Esophagus muscularis mucosa (tissue), 4 donors: Measurements from ENCODE around the gene PCSK7. TPM values are rescaled to one million over a fixed set of nuclear protein-coding genes. Genes with fewer than 3 reads are reported as not detected.

ENCODE experiments used
- DNase-seq: peaks from one replicate; pipeline ENCODE4 v3.0.0-alpha.2; 2017; ENCODE audit errors: extremely low spot score
- H3K27ac ChIP-seq, 4 donors: fragments of 200-600 bp; sonication (generic); replicated peaks in 1 of 4; 1 replicate in 3 of 4; 2 replicates in 1 of 4; pipeline ENCODE4 v1.5.1; 2016 to 2019; ENCODE audit warnings: mild to moderate bottlenecking in 1 of 4
- H3K27me3 ChIP-seq, 4 donors: fragments of 200-600 bp; sonication (generic); one replicate each; pipeline versions ENCODE4 v1.5.1 to v1.6.0; 2016 to 2019
- H3K36me3 ChIP-seq, 4 donors: fragments of 200-600 bp; sonication (generic); one replicate each; pipeline ENCODE4 v1.5.1; 2016 to 2019
- H3K4me1 ChIP-seq, 4 donors: fragments of 200-600 bp; sonication (generic); one replicate each; pipeline ENCODE4 v1.5.1; 2016 to 2019
- H3K4me3 ChIP-seq, 4 donors: fragments of 200-600 bp; sonication (generic); 1 replicate in 2 of 4; 2 replicates in 2 of 4; pipeline ENCODE4 v1.5.1; 2016 to 2019; ENCODE audit warnings: mild to moderate bottlenecking in 4 of 4, moderate library complexity in 1 of 4
- H3K9me3 ChIP-seq, 4 donors: fragments of 200-600 bp; sonication (generic); 1 replicate in 3 of 4; 2 replicates in 1 of 4; pipeline ENCODE4 v1.5.1; 2016 to 2019
- EP300 ChIP-seq: sonication (generic); formaldehyde crosslinking; IDR thresholded peaks from one replicate; pipeline ENCODE4 v1.6.1; 2017; ENCODE audit warnings: antibody characterized with exemption
- POLR2A ChIP-seq: fragments of 450-650 bp; IDR thresholded peaks from one replicate; pipeline ENCODE4 v1.6.1; 2017; ENCODE audit warnings: antibody characterized with exemption, moderate library complexity, mild to moderate bottlenecking, low read depth
- POLR2AphosphoS5 ChIP-seq, 2 donors: sonication (generic); formaldehyde crosslinking; IDR thresholded peaks; one replicate each; pipeline ENCODE4 v1.6.1; 2017; ENCODE audit warnings: antibody characterized with exemption in 2 of 2
- WGBS: methylation state at CpG from one replicate; pipeline ENCODE4 v1.1.5; 2018; 5-methylcytosine and 5-hydroxymethylcytosine counted together
- intact Hi-C: fragments of 100-400 bp; cut with DNase I; formaldehyde crosslinking; loops from one replicate; pipeline ENCODE4 v1.15.1; 2023
- total RNA-seq, 4 donors: library from RNA; depleted of rRNA; stranded (reverse); fragments of >200 nt; gene quantifications; one replicate each; pipeline versions ENCODE4 v1.1.0 to v1.2.1, GENCODE V29; 2016
- TF ChIP-seq, protein P1 (sequence below), 3 experiments: fragments of 200-600 bp in 2 of 3; fragments of 450-650 bp in 1 of 3; sonication (generic) in 2 of 3; IDR thresholded peaks; one replicate each; pipeline ENCODE4 v1.5.1; 2017 to 2019; ENCODE audit warnings: antibody characterized with exemption in 3 of 3, mild to moderate bottlenecking in 2 of 3, moderate library complexity in 1 of 3

The PCSK7 gene
- total RNA-seq, 4 donors from 2014 or later: 27.8 to 43.7 (median 31.9) TPM

GRCh38 chr11:117204283-117205080 lies 27.4 kb downstream of the PCSK7 start:
- H3K27me3 ChIP-seq: no peaks in the 10 kb centered on the region

DNA sequence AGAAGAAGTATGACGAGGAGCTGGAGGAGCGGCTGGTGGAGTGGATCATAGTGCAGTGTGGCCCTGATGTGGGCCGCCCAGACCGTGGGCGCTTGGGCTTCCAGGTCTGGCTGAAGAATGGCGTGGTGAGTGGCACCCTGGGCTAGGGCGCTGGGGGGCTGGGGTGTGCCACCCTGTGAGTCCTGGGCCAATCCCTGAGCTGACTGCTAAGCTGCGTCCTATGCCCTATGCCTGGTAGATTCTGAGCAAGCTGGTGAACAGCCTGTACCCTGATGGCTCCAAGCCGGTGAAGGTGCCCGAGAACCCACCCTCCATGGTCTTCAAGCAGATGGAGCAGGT lies 28.8 kb downstream of the PCSK7 start:
- H3K9me3 ChIP-seq: no peaks in the 10 kb centered on the region
- peaks cover 30 to 57% (median 43%) of the 10 kb centered on the region in 4 donors for H3K4me1 ChIP-seq
- no peaks in the 10 kb centered on the region for H3K27me3 ChIP-seq
- peak overlapping the region; percentile 66 to 88 (median 78) for H3K4me3 ChIP-seq
- DNase-seq: no peak
- TF ChIP-seq EP300 (no peak), POLR2A (no peak), POLR2AphosphoS5 (IDR thresholded peaks at IDR 0.05) (no peak)
- TF ChIP-seq, protein P1, sequence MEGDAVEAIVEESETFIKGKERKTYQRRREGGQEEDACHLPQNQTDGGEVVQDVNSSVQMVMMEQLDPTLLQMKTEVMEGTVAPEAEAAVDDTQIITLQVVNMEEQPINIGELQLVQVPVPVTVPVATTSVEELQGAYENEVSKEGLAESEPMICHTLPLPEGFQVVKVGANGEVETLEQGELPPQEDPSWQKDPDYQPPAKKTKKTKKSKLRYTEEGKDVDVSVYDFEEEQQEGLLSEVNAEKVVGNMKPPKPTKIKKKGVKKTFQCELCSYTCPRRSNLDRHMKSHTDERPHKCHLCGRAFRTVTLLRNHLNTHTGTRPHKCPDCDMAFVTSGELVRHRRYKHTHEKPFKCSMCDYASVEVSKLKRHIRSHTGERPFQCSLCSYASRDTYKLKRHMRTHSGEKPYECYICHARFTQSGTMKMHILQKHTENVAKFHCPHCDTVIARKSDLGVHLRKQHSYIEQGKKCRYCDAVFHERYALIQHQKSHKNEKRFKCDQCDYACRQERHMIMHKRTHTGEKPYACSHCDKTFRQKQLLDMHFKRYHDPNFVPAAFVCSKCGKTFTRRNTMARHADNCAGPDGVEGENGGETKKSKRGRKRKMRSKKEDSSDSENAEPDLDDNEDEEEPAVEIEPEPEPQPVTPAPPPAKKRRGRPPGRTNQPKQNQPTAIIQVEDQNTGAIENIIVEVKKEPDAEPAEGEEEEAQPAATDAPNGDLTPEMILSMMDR (IDR thresholded peaks at IDR 0.05): no peak
- H3K36me3 ChIP-seq: peaks cover 13 to 50% (median 34%) of the 10 kb centered on the region in 4 donors
- intact Hi-C loops: no loop called here
- peak overlapping the region; percentile 94 to 97 (median 96) for H3K27ac ChIP-seq
- WGBS: 68% methylated on average over 7 of the region's 10 CpGs

More at GRCh38 chr11:117204283-117205080, 27.4 kb downstream of the PCSK7 start:
- Histone ChIP-seq H3K36me3 (peaks cover 13 to 50% (median 34%) of the 10 kb centered on the region in 4 donors), H3K9me3 (no peaks in the 10 kb centered on the region), H3K27ac (peak overlapping the region; percentile 94 to 97 (median 96)), H3K4me3 (peak overlapping the region; percentile 66 to 88 (median 78)), H3K4me1 (peaks cover 17 to 46% (median 32%) of the 10 kb centered on the region in 4 donors)
- DNase-seq: no peak
- WGBS: 53% methylated on average over 9 of the region's 17 CpGs
- intact Hi-C loops: no loop called here
- TF ChIP-seq EP300 (no peak), POLR2A (no peak), POLR2AphosphoS5 (IDR thresholded peaks at IDR 0.05) (peak; percentile 22 to 79)
- TF ChIP-seq, protein P1 (IDR thresholded peaks at IDR 0.05): no peak

- peak overlapping the region; percentile 66 to 88 (median 78) for H3K4me3 ChIP-seq
- H3K9me3 ChIP-seq: no peaks in the 10 kb centered on the region
- no peak for DNase-seq
- TF ChIP-seq, protein P1 (IDR thresholded peaks at IDR 0.05): no peak
- peak in 1 of 2 donors; percentile 38 for TF ChIP-seq POLR2AphosphoS5 (IDR thresholded peaks at IDR 0.05)
- H3K36me3 ChIP-seq: peaks cover 13 to 50% (median 34%) of the 10 kb centered on the region in 4 donors
- intact Hi-C loops: no loop called here
- peaks cover 34 to 63% (median 48%) of the 10 kb centered on the region in 4 donors for H3K4me1 ChIP-seq
- 67% methylated on average over 4 of the region's 7 CpGs for WGBS
- H3K27ac ChIP-seq: peak overlapping the region; percentile 94 to 97 (median 96)
- no peaks in the 10 kb centered on the region for H3K27me3 ChIP-seq
Observed at GRCh38 chr11:117202386-117203068, 29.3 kb downstream of the PCSK7 start.

GRCh38 chr11:117201658-117202305 lies 30.1 kb downstream of the PCSK7 start:
- 53% methylated on average over 6 of the region's 14 CpGs for WGBS
- Histone ChIP-seq H3K9me3 (no peaks in the 10 kb centered on the region), H3K27me3 (no peaks in the 10 kb centered on the region), H3K27ac (peak overlapping the region; percentile 94 to 97 (median 96)), H3K4me1 (peaks cover 34 to 70% (median 55%) of the 10 kb centered on the region in 4 donors), H3K4me3 (peak overlapping the region; percentile 66 to 88 (median 78)), H3K36me3 (peaks cover 13 to 50% (median 36%) of the 10 kb centered on the region in 4 donors)
- TF ChIP-seq POLR2AphosphoS5 (IDR thresholded peaks at IDR 0.05): peak in 1 of 2 donors; percentile 56
- no peak for TF ChIP-seq EP300
- TF ChIP-seq, protein P1 (IDR thresholded peaks at IDR 0.05): no peak
- no peak for DNase-seq
- intact Hi-C loops: no loop called here
